NCI-H226 (cell line): ENCODE measurements around the gene BLOC1S4.
A peak's percentile ranks its signal among the peaks of the same experiment; 100 is the strongest.

Experiments
- DNase-seq: peaks from one replicate; pipeline ENCODE4 v3.0.0-alpha.2; 2015

BLOC1S4 gene

GRCh38 chr4:6692806-6693205 lies 23.2 kb upstream of the BLOC1S4 start:
- no peak for DNase-seq

- no peak for DNase-seq
These were observed 22.5 kb upstream of the BLOC1S4 start, which contains the start of gene S100P for GRCh38 chr4:6693231-6694176. S100P (plus strand) TSS chr4:6693878; CDS start chr4:6693933, 55 bp downstream.

GRCh38 chr4:6694177-6694901 lies 21.6 kb upstream of the BLOC1S4 start:
- no peak for DNase-seq

GRCh38 chr4:6695660-6696610 lies 20.0 kb upstream of the BLOC1S4 start:
- no peak for DNase-seq

GRCh38 chr4:6696611-6697010 lies 19.4 kb upstream of the BLOC1S4 start:
- DNase-seq: no peak

GRCh38 chr4:6697131-6697530 lies 18.8 kb upstream of the BLOC1S4 start:
- no peak for DNase-seq

GRCh38 chr4:6699388-6699787 lies 16.6 kb upstream of the BLOC1S4 start:
- no peak for DNase-seq

GRCh38 chr4:6699903-6700302 lies 16.1 kb upstream of the BLOC1S4 start:
- DNase-seq: no peak

- DNase-seq: no peak
These were observed 14.6 kb upstream of the BLOC1S4 start for GRCh38 chr4:6701371-6701770.

- no peak for DNase-seq
These were observed 13.2 kb upstream of the BLOC1S4 start for GRCh38 chr4:6702761-6703160.

GRCh38 chr4:6703786-6704185 lies 12.2 kb upstream of the BLOC1S4 start:
- no peak for DNase-seq

GRCh38 chr4:6705646-6706045 lies 10.3 kb upstream of the BLOC1S4 start:
- no peak for DNase-seq

GRCh38 chr4:6706173-6706572 lies 9.8 kb upstream of the BLOC1S4 start:
- DNase-seq: no peak

GRCh38 chr4:6709230-6710114 lies 6.5 kb upstream of the BLOC1S4 start, which contains the start of gene MRFAP1L1:
MRFAP1L1 (minus strand) TSS chr4:6709865; CDS start chr4:6709629, 236 bp downstream.
- DNase-seq: peak; percentile 92

- DNase-seq: no peak
These were observed 5.7 kb upstream of the BLOC1S4 start for GRCh38 chr4:6710282-6710681.

- no peak for DNase-seq
These were observed 5.0 kb upstream of the BLOC1S4 start for GRCh38 chr4:6710996-6711395.

- DNase-seq: no peak
These were observed 1.0 kb upstream of the BLOC1S4 start for GRCh38 chr4:6714954-6715353.

GRCh38 chr4:6715704-6716017 lies 313 bp upstream of the BLOC1S4 start:
- no peak for DNase-seq

- no peak for DNase-seq
These were observed 1.1 kb downstream of the BLOC1S4 start for GRCh38 chr4:6716958-6717655.

GRCh38 chr4:6718932-6719610 lies 3.1 kb downstream of the BLOC1S4 start:
- no peak for DNase-seq
